Lung (tissue), 12 donors: ENCODE measurements around the gene ARHGAP31. TPM values are rescaled to one million over a fixed set of nuclear protein-coding genes. Genes with fewer than 3 reads are reported as not detected.
"Not testable (repeated sequence)": the region's sequence is repeated elsewhere in the genome, so short reads cannot be mapped to it uniquely, and the experiment has no call there.

Experiments
- ATAC-seq: fragments of 200-7000 bp; cut with Tn5 transposase; one replicate; pipeline ENCODE4 v1.9.1; 2020; ENCODE audit warnings: moderate number of reproducible peaks; ENCODE audit not compliant: insufficient read depth, low FRiP score
- DNase-seq, 3 donors: peaks; one replicate each; pipeline ENCODE4 v3.0.0-alpha.2; 2013 to 2017
- H3K27ac ChIP-seq, 2 donors: one replicate each; pipeline ENCODE4 v1.5.1; 2013; ENCODE audit warnings: mild to moderate bottlenecking in 2 of 2, moderate library complexity in 2 of 2, control low read depth in 1 of 2, inconsistent platforms in 1 of 2, low read depth in 1 of 2, low read length in 1 of 2
- H3K27me3 ChIP-seq, 3 donors: one replicate each; pipeline ENCODE4 v1.5.1; 2013; ENCODE audit warnings: low read length in 2 of 3; ENCODE audit not compliant: control insufficient read depth in 3 of 3, insufficient read depth in 3 of 3
- H3K36me3 ChIP-seq, 4 donors: one replicate each; pipeline ENCODE4 v1.5.1; 2013; ENCODE audit warnings: low read length in 4 of 4, mild to moderate bottlenecking in 1 of 4, moderate library complexity in 1 of 4; ENCODE audit not compliant: control insufficient read depth in 4 of 4, insufficient read depth in 4 of 4
- H3K4me1 ChIP-seq, 5 donors: one replicate each; pipeline ENCODE4 v1.5.1; 2013; ENCODE audit warnings: low read length in 5 of 5, mild to moderate bottlenecking in 2 of 5, moderate library complexity in 1 of 5; ENCODE audit not compliant: control insufficient read depth in 5 of 5, insufficient read depth in 5 of 5
- H3K4me3 ChIP-seq: one replicate; pipeline ENCODE4 v1.5.1; 2013; ENCODE audit warnings: mild to moderate bottlenecking, control low read depth, moderate library complexity
- H3K9ac ChIP-seq, 2 donors: one replicate each; pipeline ENCODE4 v1.5.1; 2013; ENCODE audit warnings: low read length in 2 of 2, control low read depth in 1 of 2; ENCODE audit not compliant: insufficient read depth in 1 of 2
- H3K9me3 ChIP-seq, 4 donors: one replicate each; pipeline ENCODE4 v1.5.1; 2013; ENCODE audit warnings: low read length in 3 of 4, mild to moderate bottlenecking in 1 of 4, moderate library complexity in 1 of 4; ENCODE audit not compliant: control insufficient read depth in 4 of 4, insufficient read depth in 3 of 4
- CTCF ChIP-seq: IDR thresholded peaks from 2 replicates; pipeline ENCODE4 v1.5.1; 2012; ENCODE audit warnings: mild to moderate bottlenecking; ENCODE audit errors: control extremely low read depth, extremely low read depth
- WGBS, 2 donors: extraction: QIAGEN DNeasy Blood & Tissue Kit; methylation state at CpG; one replicate each; pipeline ENCODE4 v1.1.7; 2013; 5-methylcytosine and 5-hydroxymethylcytosine counted together
- polyA plus RNA-seq, 2 donors: library from polyadenylated mRNA; stranded (reverse); fragments of 200-250 nt; gene quantifications; one replicate each; pipeline ENCODE4 v1.2.1, GENCODE V29; 2013
- total RNA-seq, 2 donors: library from RNA; depleted of rRNA in 1 of 2; stranded (reverse); fragments of >200 nt in 1 of 2; gene quantifications; one replicate each; pipeline ENCODE4 v1.2.1, GENCODE V29; 2014 to 2021
- donor health status: control.
- donor health status: control.
- donor health status: Bipolar disorder and iron deficiency.
- donor health status: healthy.
- donor health status: DM: yes; HTN: yes; CAD: no.

The ARHGAP31 gene
- total and polyA plus RNA-seq, 4 donors = 11.6 to 58.5 (median 31.7) TPM

GRCh38 chr3:119331661-119332060 lies 37.5 kb downstream of the ARHGAP31 start:
- Histone ChIP-seq H3K27me3 (no peaks in the 10 kb centered on the region), H3K4me3 (no peak overlapping the region), H3K36me3 (peaks cover 0 to 4% (median 2%) of the 10 kb centered on the region in 4 donors), H3K9me3 (no peaks in the 10 kb centered on the region), H3K9ac (no peak overlapping the region), H3K4me1 (peaks cover 6 to 29% (median 21%) of the 10 kb centered on the region in 5 donors), H3K27ac (peak overlapping the region in 1 of 2 donors; percentile 64)
- TF ChIP-seq CTCF = no peak
- 68 to 77% methylated on average over 3 of the region's 3 CpGs for WGBS, 2 donors
- no peak for ATAC-seq
- no peak for DNase-seq

GRCh38 chr3:119333773-119334509 lies 39.8 kb downstream of the ARHGAP31 start:
- DNase-seq (peak; percentile 68 to 77 (median 70)), ATAC-seq (no peak)
- Histone ChIP-seq H3K9me3 (no peaks in the 10 kb centered on the region), H3K36me3 (peaks cover 0 to 6% (median 3%) of the 10 kb centered on the region in 4 donors), H3K4me3 (no peak overlapping the region), H3K4me1 (peaks cover 6 to 29% (median 20%) of the 10 kb centered on the region in 5 donors), H3K9ac (no peak overlapping the region), H3K27ac (peak overlapping the region; percentile 0 to 15), H3K27me3 (no peaks in the 10 kb centered on the region)
- TF ChIP-seq CTCF = no peak
- WGBS, 2 donors = 51 to 71% methylated on average over 6 of the region's 6 CpGs

- H3K9ac ChIP-seq = no peak overlapping the region
- H3K27ac ChIP-seq = no peak overlapping the region
- DNase-seq (no peak), ATAC-seq (no peak)
- no peak overlapping the region for H3K4me3 ChIP-seq
- peaks cover 6 to 24% (median 13%) of the 10 kb centered on the region in 5 donors for H3K4me1 ChIP-seq
- H3K27me3 ChIP-seq = no peaks in the 10 kb centered on the region
- no peak for TF ChIP-seq CTCF
- WGBS, 2 donors = 79 to 80% methylated on average over 5 of the region's 5 CpGs
- H3K36me3 ChIP-seq = peaks cover 0 to 4% (median 3%) of the 10 kb centered on the region in 4 donors
- no peaks in the 10 kb centered on the region for H3K9me3 ChIP-seq
Observed at GRCh38 chr3:119336823-119337222, 42.6 kb downstream of the ARHGAP31 start.

GRCh38 chr3:119337407-119337806 lies 43.2 kb downstream of the ARHGAP31 start:
- DNase-seq, H3K36me3 ChIP-seq, H3K27ac ChIP-seq, H3K9me3 ChIP-seq, H3K27me3 ChIP-seq, ATAC-seq, H3K4me3 ChIP-seq, H3K9ac ChIP-seq: not testable (repeated sequence)
- peaks cover 6 to 23% (median 12%) of the 10 kb centered on the region in 5 donors for H3K4me1 ChIP-seq
- WGBS, 2 donors = 95 to 96% methylated on average over 6 of the region's 6 CpGs
